Measurements from ENCODE around the gene ADIPOQ. TPM values are rescaled to one million over a fixed set of nuclear protein-coding genes. Genes with fewer than 3 reads are reported as not detected.

ADIPOQ gene
- total and polyA plus RNA-seq, 2 of the 13 experiments (the other 11 are each of a cell fraction or from before 2014, with no cell fraction given), result not detected

DNA sequence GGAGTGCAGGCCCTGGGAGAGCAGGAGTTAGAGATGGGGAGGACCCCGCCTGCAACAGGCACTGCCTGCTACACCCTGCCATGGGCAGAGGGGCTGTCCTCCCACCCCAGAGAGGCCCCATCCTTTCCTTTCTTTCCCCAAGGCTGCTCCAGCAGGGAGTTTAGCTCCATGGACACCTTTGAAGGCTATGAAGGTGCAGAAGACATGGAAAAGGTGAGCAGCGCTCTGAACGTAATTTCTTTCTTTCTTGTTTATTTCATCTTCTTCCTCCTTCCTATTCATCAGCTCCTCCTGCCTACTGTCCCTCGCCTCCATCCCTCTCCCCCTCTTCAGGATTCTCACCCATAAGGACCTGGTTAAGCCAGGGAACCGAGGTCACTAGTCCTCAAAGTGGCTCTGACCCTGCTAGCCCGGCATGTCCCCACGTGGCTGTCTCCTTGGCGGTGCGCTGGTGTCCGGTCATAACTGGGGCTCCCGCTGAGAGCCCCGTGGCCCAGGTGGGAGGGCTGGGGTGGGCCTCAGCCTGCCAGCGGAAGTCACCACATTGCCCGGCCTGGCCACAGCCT, 16.0 kb upstream of the ADIPOQ start (continued):
- TF ChIP-seq, protein P1, sequence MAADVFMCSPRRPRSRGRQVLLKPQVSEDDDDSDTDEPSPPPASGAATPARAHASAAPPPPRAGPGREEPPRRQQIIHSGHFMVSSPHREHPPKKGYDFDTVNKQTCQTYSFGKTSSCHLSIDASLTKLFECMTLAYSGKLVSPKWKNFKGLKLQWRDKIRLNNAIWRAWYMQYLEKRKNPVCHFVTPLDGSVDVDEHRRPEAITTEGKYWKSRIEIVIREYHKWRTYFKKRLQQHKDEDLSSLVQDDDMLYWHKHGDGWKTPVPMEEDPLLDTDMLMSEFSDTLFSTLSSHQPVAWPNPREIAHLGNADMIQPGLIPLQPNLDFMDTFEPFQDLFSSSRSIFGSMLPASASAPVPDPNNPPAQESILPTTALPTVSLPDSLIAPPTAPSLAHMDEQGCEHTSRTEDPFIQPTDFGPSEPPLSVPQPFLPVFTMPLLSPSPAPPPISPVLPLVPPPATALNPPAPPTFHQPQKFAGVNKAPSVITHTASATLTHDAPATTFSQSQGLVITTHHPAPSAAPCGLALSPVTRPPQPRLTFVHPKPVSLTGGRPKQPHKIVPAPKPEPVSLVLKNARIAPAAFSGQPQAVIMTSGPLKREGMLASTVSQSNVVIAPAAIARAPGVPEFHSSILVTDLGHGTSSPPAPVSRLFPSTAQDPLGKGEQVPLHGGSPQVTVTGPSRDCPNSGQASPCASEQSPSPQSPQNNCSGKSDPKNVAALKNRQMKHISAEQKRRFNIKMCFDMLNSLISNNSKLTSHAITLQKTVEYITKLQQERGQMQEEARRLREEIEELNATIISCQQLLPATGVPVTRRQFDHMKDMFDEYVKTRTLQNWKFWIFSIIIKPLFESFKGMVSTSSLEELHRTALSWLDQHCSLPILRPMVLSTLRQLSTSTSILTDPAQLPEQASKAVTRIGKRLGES (CRISPR knock-in tag; IDR thresholded peaks at IDR 0.05; ENCODE audit: borderline replicate concordance), result no peak
- TF ChIP-seq ZBTB42 (CRISPR knock-in tag; IDR thresholded peaks at IDR 0.05), result no peak
- TF ChIP-seq, protein P2, sequence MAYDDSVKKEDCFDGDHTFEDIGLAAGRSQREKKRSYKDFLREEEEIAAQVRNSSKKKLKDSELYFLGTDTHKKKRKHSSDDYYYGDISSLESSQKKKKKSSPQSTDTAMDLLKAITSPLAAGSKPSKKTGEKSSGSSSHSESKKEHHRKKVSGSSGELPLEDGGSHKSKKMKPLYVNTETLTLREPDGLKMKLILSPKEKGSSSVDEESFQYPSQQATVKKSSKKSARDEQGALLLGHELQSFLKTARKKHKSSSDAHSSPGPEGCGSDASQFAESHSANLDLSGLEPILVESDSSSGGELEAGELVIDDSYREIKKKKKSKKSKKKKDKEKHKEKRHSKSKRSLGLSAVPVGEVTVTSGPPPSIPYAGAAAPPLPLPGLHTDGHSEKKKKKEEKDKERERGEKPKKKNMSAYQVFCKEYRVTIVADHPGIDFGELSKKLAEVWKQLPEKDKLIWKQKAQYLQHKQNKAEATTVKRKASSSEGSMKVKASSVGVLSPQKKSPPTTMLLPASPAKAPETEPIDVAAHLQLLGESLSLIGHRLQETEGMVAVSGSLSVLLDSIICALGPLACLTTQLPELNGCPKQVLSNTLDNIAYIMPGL (CRISPR knock-in tag; IDR thresholded peaks at IDR 0.05; ENCODE audit: borderline replicate concordance in 1 of 2, low read depth in 1 of 2), result no peak
- TF ChIP-seq HDAC6 (IDR thresholded peaks at IDR 0.05; ENCODE audit: low read depth, low read length), result no peak
- TF ChIP-seq CBX2 (IDR thresholded peaks at IDR 0.05; ENCODE audit: low read depth, low read length), result no peak
- no peak for TF ChIP-seq CBX2 (CRISPR knock-in tag; IDR thresholded peaks at IDR 0.05; ENCODE audit: low read depth)
- TF ChIP-seq ZNF552 (CRISPR knock-in tag; IDR thresholded peaks at IDR 0.05; ENCODE audit: borderline replicate concordance), result no peak
- no peak for TF ChIP-seq ZFP90 (CRISPR knock-in tag; IDR thresholded peaks at IDR 0.05; ENCODE audit: borderline replicate concordance)
- TF ChIP-seq ZNF883 (CRISPR knock-in tag; IDR thresholded peaks at IDR 0.05; ENCODE audit: not compliant biosample characterization), result no peak
